B cell (primary cell): ENCODE results near the gene TWSG1. TPM values are rescaled to one million over a fixed set of nuclear protein-coding genes. Genes with fewer than 3 reads are reported as not detected.

Source experiments
- ATAC-seq: fragments of 200-7000 bp; cut with Tn5 transposase; one replicate; pipeline ENCODE4 v1.10.0; 2021; ENCODE audit warnings: low read depth, mild to moderate bottlenecking, moderate number of reproducible peaks, moderate library complexity
- CTCF ChIA-PET: fragments of 350-600 bp; sonication (Branson Sonifier 250); formaldehyde crosslinking; loops from one replicate; lab custom pipeline; 2021; ENCODE audit warnings: antibody characterized with exemption, inconsistent platforms; lab: Charles Lee
- POLR2A ChIA-PET: fragments of 350-600 bp; sonication (Branson Sonifier 250); formaldehyde crosslinking; loops from one replicate; lab custom pipeline; 2021; ENCODE audit warnings: antibody characterized with exemption; lab: Charles Lee
- DNase-seq: peaks from one replicate; pipeline ENCODE4 v3.0.0; 2013
- H2AFZ ChIP-seq: 2 replicates; pipeline ENCODE4 v1.6.1; 2012; ENCODE audit warnings: mild to moderate bottlenecking, low read depth, low read length; ENCODE audit not compliant: insufficient read depth, poor library complexity, severe bottlenecking
- H3K27ac ChIP-seq, 2 donors: 1 replicate in 1 of 2; 2 replicates in 1 of 2; pipeline ENCODE4 v1.5.1; 2012 to 2013; ENCODE audit warnings: low read length in 2 of 2, mild to moderate bottlenecking in 2 of 2, moderate library complexity in 1 of 2
- H3K27me3 ChIP-seq, 4 experiments: fragments of 200-600 bp in 1 of 4; sonication (generic) in 1 of 4; replicated peaks in 1 of 4; 1 replicate in 2 of 4; 2 replicates in 2 of 4; pipeline versions ENCODE4 v1.6.1 to v1.7.0; 2013 to 2016; ENCODE audit warnings: low read length in 3 of 4, mild to moderate bottlenecking in 2 of 4, mixed read lengths in 1 of 4, moderate library complexity in 1 of 4; ENCODE audit not compliant: insufficient read depth in 4 of 4, control insufficient read depth in 3 of 4; ENCODE audit errors: control extremely low read depth in 1 of 4
- H3K36me3 ChIP-seq, 2 experiments: replicated peaks in 1 of 2; 1 replicate in 1 of 2; 2 replicates in 1 of 2; pipeline versions ENCODE4 v1.6.1 to v1.7.1; 2013; ENCODE audit warnings: low read length in 1 of 2; ENCODE audit not compliant: insufficient read depth in 2 of 2, control insufficient read depth in 1 of 2; ENCODE audit errors: control extremely low read depth in 1 of 2, extremely low read depth in 1 of 2
- H3K4me1 ChIP-seq, 2 donors: fragments of 200-600 bp in 1 of 2; sonication (generic) in 1 of 2; 1 replicate in 1 of 2; 2 replicates in 1 of 2; pipeline versions ENCODE4 v1.5.1 to v1.6.1; 2013 to 2017; ENCODE audit warnings: low read length in 2 of 2; ENCODE audit not compliant: control insufficient read depth in 2 of 2, insufficient read depth in 2 of 2
- H3K4me2 ChIP-seq: replicated peaks from 2 replicates; pipeline ENCODE3; 2012; ENCODE audit warnings: mild to moderate bottlenecking, low read depth, low read length; ENCODE audit not compliant: poor library complexity, severe bottlenecking
- H3K4me3 ChIP-seq, 5 experiments: fragments of 200-600 bp in 1 of 5; sonication (generic) in 1 of 5; 1 replicate in 3 of 5; 2 replicates in 2 of 5; pipeline versions ENCODE4 v1.5.1 to v1.7.0; 2011 to 2016; ENCODE audit warnings: low read length in 4 of 5, mild to moderate bottlenecking in 4 of 5, low read depth in 2 of 5, control low read depth in 1 of 5, moderate library complexity in 1 of 5; ENCODE audit not compliant: insufficient read depth in 1 of 5; ENCODE audit errors: control extremely low read depth in 1 of 5, extremely low read depth in 1 of 5
- H3K79me2 ChIP-seq: fragments of 200-600 bp; sonication (generic); one replicate; pipeline ENCODE4 v1.6.0; 2016; ENCODE audit warnings: low read length; ENCODE audit not compliant: control insufficient read depth, insufficient read depth
- H3K9ac ChIP-seq: fragments of 200-600 bp; sonication (generic); 2 replicates; pipeline ENCODE4 v1.6.1; 2017; ENCODE audit warnings: mild to moderate bottlenecking, low read length, moderate library complexity
- H3K9me3 ChIP-seq, 3 donors: one replicate each; pipeline versions ENCODE4 v1.6.1 to v1.7.1; 2013; ENCODE audit warnings: low read length in 2 of 3; ENCODE audit not compliant: control insufficient read depth in 2 of 3, insufficient read depth in 1 of 3; ENCODE audit errors: control extremely low read depth in 1 of 3
- H4K20me1 ChIP-seq: 2 replicates; pipeline ENCODE4 v1.6.0; 2012; ENCODE audit warnings: mild to moderate bottlenecking, low read length; ENCODE audit not compliant: insufficient read depth, control insufficient read depth, poor library complexity, severe bottlenecking
- H3K27ac Mint-ChIP-seq: one replicate; pipeline ENCODE4 v1.8.0; 2021; ENCODE audit warnings: mixed read lengths
- H3K27me3 Mint-ChIP-seq: one replicate; pipeline ENCODE4 v1.8.0; 2021; ENCODE audit warnings: mixed read lengths
- H3K4me1 Mint-ChIP-seq: one replicate; pipeline ENCODE4 v1.8.0; 2021; ENCODE audit warnings: mixed read lengths
- H3K4me3 Mint-ChIP-seq: one replicate; pipeline ENCODE4 v1.8.0; 2021; ENCODE audit warnings: mixed read lengths
- H3K9me3 Mint-ChIP-seq: one replicate; pipeline ENCODE4 v1.8.0; 2022; ENCODE audit warnings: mixed read lengths; ENCODE audit not compliant: insufficient read depth
- EZH2 ChIP-seq: IDR thresholded peaks from 2 replicates; pipeline ENCODE4 v1.6.1; 2012; ENCODE audit warnings: borderline replicate concordance, low read depth, mild to moderate bottlenecking, moderate library complexity, low read length; ENCODE audit not compliant: insufficient read depth, poor library complexity, severe bottlenecking
- WGBS: methylation state at CpG from one replicate; pipeline ENCODE4 v1.1.5; 2013; ENCODE audit warnings: missing lambda C conversion rate; ENCODE audit not compliant: insufficient coverage; 5-methylcytosine and 5-hydroxymethylcytosine counted together
- intact Hi-C: fragments of 100-400 bp; cut with micrococcal nuclease; formaldehyde crosslinking; loops from one replicate; pipeline ENCODE4 v1.10.0; 2022
- polyA plus RNA-seq: library from polyadenylated mRNA; depleted of rRNA; stranded (reverse); fragments of >200 nt; gene quantifications from 2 replicates; pipeline ENCODE4 v1.2.3, GENCODE V29; 2012
- total RNA-seq, 2 donors: library from RNA; stranded (reverse); fragments of 120-200 nt in 1 of 2; gene quantifications; 1 replicate in 1 of 2; 2 replicates in 1 of 2; pipeline versions ENCODE4 v1.2.3 to v1.2.4, GENCODE V29; 2013 to 2022
- TF ChIP-seq, protein P1 (sequence below): fragments of 200-600 bp; IDR thresholded peaks from one replicate; pipeline ENCODE4 v1.8.0; 2022; ENCODE audit warnings: antibody characterized with exemption, mild to moderate bottlenecking

The TWSG1 gene
- total and polyA plus RNA-seq, 2 donors (not counting 1 experiment from before 2014, with no cell fraction given) = 1.1 to 6.3 TPM

DNA sequence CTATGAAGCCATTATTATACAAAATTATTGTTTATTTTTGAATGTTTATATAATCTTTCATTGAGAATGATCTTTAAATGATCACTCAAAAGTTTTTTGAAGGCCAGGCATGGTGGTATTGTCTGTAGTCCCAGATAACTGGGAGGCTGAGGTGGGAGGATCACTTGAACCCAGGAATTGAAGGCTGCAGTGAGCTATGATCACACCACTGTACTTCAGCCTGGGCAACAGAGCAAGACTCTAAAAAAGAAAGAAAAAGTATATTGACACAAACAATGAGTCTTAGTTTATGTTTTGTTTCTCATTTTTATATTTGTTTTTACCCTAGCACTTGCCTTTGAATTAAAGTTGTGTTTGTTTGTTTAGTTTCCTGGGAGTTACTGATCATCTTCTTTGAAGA lies 2.3 kb downstream of the TWSG1 start:
- H3K79me2 ChIP-seq = no peaks in the 10 kb centered on the region
- H3K9ac ChIP-seq = no peak overlapping the region
- no peak for ATAC-seq
- no peak overlapping the region for H3K27ac Mint-ChIP-seq
- TF ChIP-seq, protein P1, sequence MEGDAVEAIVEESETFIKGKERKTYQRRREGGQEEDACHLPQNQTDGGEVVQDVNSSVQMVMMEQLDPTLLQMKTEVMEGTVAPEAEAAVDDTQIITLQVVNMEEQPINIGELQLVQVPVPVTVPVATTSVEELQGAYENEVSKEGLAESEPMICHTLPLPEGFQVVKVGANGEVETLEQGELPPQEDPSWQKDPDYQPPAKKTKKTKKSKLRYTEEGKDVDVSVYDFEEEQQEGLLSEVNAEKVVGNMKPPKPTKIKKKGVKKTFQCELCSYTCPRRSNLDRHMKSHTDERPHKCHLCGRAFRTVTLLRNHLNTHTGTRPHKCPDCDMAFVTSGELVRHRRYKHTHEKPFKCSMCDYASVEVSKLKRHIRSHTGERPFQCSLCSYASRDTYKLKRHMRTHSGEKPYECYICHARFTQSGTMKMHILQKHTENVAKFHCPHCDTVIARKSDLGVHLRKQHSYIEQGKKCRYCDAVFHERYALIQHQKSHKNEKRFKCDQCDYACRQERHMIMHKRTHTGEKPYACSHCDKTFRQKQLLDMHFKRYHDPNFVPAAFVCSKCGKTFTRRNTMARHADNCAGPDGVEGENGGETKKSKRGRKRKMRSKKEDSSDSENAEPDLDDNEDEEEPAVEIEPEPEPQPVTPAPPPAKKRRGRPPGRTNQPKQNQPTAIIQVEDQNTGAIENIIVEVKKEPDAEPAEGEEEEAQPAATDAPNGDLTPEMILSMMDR = no peak
- no peak for TF ChIP-seq EZH2
- H3K36me3 ChIP-seq = no peaks in the 10 kb centered on the region
- no peak overlapping the region for H3K4me3 ChIP-seq
- H3K27me3 ChIP-seq = peaks cover 0 to 2% (median 0%) of the 10 kb centered on the region in 4 experiments
- H3K4me3 Mint-ChIP-seq = no peak overlapping the region
- no peak overlapping the region for H3K4me2 ChIP-seq
- no peak overlapping the region for H3K27ac ChIP-seq
- H4K20me1 ChIP-seq = no peaks in the 10 kb centered on the region
- CTCF ChIA-PET = interaction anchor here (1.1 kb wide), 1 partner anchor 10 kb away, joined by 5 read pairs; no protein-coding TSS in a partner anchor
- DNase-seq = no peak
- peaks cover 25% of the 10 kb centered on the region for H3K4me1 Mint-ChIP-seq
- H3K9me3 Mint-ChIP-seq = no peaks in the 10 kb centered on the region
- H2AFZ ChIP-seq = no peak overlapping the region
- POLR2A ChIA-PET = no interaction called here
- H3K4me1 ChIP-seq = peaks cover 6 to 19% of the 10 kb centered on the region in 2 donors
- peaks cover 0 to 11% (median 0%) of the 10 kb centered on the region in 3 donors for H3K9me3 ChIP-seq
- intact Hi-C loops = loop anchor here (5.0 kb wide), 1 partner anchor 735 kb away; no protein-coding TSS in a partner anchor
- H3K27me3 Mint-ChIP-seq = peaks cover 3% of the 10 kb centered on the region

DNA sequence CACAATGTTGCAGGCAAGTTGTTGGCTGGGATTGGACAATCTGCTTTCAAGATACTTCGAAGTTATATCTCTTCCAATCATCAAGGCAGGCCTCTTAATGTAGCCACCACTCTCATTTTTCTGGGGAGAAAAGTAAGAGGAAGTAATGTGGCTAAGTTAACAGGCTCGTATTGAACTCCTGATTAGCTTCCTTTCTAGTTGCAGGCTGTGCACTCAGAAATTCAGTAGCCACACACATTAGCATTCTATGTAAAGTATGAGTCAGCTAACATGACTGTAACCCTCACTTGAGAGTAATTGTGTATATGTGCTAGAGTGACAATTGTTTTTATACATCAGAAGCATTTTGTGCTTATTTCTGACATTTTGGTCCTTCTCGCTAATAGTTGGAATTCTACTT lies 3.3 kb downstream of the TWSG1 start:
- intact Hi-C loops = loop anchor here (5.0 kb wide), 1 partner anchor 736 kb away; no protein-coding TSS in a partner anchor
- Histone ChIP-seq H3K27ac (no peak overlapping the region), H3K9me3 (peaks cover 0 to 11% (median 0%) of the 10 kb centered on the region in 3 donors), H4K20me1 (no peaks in the 10 kb centered on the region), H2AFZ (no peak overlapping the region), H3K36me3 (no peaks in the 10 kb centered on the region), H3K27me3 (peaks cover 0 to 2% (median 0%) of the 10 kb centered on the region in 4 experiments), H3K4me1 (peaks cover 6 to 19% of the 10 kb centered on the region in 2 donors), H3K4me2 (no peak overlapping the region), H3K4me3 (no peak overlapping the region), H3K9ac (no peak overlapping the region), H3K79me2 (no peaks in the 10 kb centered on the region)
- no peak overlapping the region for H3K27ac Mint-ChIP-seq
- peaks cover 25% of the 10 kb centered on the region for H3K4me1 Mint-ChIP-seq
- H3K9me3 Mint-ChIP-seq = no peaks in the 10 kb centered on the region
- ATAC-seq = no peak
- ChIA-PET CTCF (no interaction called here), POLR2A (no interaction called here)
- no peak overlapping the region for H3K4me3 Mint-ChIP-seq
- H3K27me3 Mint-ChIP-seq = peaks cover 3% of the 10 kb centered on the region
- WGBS = no CpG with 5 or more reads among the region's 3 CpGs
- TF ChIP-seq EZH2 = no peak
- TF ChIP-seq, protein P1 = no peak
- no peak for DNase-seq
